C4-2B (cell line): Measurements from ENCODE around the gene NELFCD.

Experiments
- ZFX ChIP-seq: fragments of 450-650 bp; IDR thresholded peaks from 2 replicates; pipeline ENCODE4 v1.6.1; 2017
- TF ChIP-seq, protein P1 (sequence below): fragments of 450-650 bp; conservative IDR thresholded peaks from 2 replicates; pipeline ENCODE4 v1.5.1; 2017; ENCODE audit warnings: mild to moderate bottlenecking

DNA sequence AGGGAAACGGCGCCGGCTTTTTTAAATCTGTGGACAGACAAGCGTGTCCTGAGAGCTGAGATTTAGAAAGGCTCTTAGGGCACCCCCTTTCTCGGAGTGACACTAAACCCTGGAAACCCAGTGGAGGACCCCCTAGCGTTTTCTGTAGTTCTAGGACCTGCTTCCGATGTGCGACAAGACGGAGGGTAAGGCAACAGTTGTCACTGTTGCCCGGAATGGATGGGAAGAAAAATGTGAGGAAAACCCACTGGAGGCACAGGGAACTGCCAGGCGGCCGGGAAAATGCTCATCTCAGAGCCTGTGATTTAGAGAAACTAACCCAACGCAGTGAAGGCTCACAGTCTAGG is 51.6 kb downstream of the NELFCD start:
- TF ChIP-seq, protein P1, sequence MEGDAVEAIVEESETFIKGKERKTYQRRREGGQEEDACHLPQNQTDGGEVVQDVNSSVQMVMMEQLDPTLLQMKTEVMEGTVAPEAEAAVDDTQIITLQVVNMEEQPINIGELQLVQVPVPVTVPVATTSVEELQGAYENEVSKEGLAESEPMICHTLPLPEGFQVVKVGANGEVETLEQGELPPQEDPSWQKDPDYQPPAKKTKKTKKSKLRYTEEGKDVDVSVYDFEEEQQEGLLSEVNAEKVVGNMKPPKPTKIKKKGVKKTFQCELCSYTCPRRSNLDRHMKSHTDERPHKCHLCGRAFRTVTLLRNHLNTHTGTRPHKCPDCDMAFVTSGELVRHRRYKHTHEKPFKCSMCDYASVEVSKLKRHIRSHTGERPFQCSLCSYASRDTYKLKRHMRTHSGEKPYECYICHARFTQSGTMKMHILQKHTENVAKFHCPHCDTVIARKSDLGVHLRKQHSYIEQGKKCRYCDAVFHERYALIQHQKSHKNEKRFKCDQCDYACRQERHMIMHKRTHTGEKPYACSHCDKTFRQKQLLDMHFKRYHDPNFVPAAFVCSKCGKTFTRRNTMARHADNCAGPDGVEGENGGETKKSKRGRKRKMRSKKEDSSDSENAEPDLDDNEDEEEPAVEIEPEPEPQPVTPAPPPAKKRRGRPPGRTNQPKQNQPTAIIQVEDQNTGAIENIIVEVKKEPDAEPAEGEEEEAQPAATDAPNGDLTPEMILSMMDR, result no peak; the same call in 1 of the 2 replicates
- TF ChIP-seq ZFX, result no peak
